Fibroblast of gingiva (primary cell): ENCODE measurements around the gene ANKRD11.

Experiments
- DNase-seq: peaks from one replicate; pipeline ENCODE4 v3.0.0-alpha.2; 2011; ENCODE audit warnings: low read depth

The ANKRD11 gene

DNA sequence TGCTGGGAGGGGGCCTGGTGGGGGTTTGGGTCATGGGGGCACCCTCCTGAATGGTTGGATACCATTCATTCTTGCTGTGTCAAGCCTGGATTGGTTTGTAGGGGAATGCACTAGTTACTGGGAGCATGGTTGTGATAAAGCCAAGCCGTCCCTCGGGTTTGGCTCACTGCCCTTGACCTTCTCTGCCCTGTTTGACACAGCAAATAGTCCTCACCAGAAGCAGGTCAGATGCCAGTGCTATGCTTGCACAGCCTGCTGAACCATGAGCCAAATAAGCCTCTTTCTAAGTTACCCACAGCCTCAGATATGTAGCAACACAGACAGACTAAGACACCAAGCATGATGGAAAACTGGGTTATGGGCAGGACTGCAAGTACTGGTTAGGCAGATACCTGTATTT is 258.3 kb downstream of the ANKRD11 start:
- DNase-seq = no peak

- no peak for DNase-seq
These were observed 260.1 kb downstream of the ANKRD11 start for GRCh38 chr16:89230255-89230654.

DNA sequence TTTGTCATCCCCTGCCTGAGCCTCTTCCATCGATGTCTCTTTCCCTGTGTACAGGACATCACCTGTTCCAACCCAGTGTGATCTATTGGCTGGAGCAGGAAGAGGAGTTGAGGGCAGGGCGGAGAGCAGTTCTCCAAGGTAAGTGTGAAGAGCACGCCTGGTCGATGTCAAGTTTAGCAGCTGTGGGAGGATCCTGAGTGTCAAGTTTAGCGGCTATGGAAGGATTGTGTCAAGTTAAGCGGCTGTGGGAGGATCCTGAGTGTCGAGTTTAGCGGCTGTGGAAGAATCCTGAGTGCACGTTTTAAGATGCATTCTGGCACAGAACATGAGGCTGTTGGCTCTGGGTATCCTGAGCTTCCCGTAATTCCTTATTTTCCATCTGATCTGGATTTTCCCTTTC is 265.7 kb downstream of the ANKRD11 start:
- DNase-seq = no peak

GRCh38 chr16:89222931-89223330 is 267.4 kb downstream of the ANKRD11 start:
- no peak for DNase-seq

- no peak for DNase-seq
These were observed 268.8 kb downstream of the ANKRD11 start for GRCh38 chr16:89221604-89222003.

DNA sequence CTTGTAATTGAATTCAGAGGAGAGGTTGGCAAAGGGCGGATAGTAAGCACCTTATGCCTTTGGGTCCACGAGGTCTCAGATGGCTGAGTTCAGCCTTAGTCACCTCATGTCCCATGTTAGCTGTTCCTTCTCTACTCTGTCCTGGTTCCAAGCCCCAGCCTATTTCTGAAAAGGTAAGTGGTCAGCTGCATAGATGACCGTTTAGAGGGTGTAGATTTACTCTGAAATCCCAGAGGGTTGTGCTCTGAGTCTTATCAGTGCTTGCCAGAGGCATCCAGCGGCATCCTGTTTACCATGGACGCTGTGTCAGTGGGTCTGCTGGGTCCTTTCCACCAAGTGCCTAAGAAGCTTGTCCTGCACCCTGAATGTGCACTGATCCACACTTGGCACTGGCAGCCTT is 271.0 kb downstream of the ANKRD11 start:
- no peak for DNase-seq
